Hematopoietic multipotent progenitor cell treated with erythropoietin and hydrocortisone succinate and interleukin-3 and kit ligand, for 6 days (in vitro differentiated cells): Measurements from ENCODE around the gene ATP6V0A1.
"Not testable (repeated sequence)": the region's sequence is repeated elsewhere in the genome, so short reads cannot be mapped to it uniquely, and the experiment has no call there.

Experiments used
- DNase-seq: peaks from one replicate; pipeline ENCODE4 v3.0.0-alpha.2; 2015

The ATP6V0A1 gene

GRCh38 chr17:42520540-42520951, 61.9 kb downstream of the ATP6V0A1 start:
- DNase-seq, result peak; percentile 69

- no peak for DNase-seq
Observed at GRCh38 chr17:42521036-42521435, 62.4 kb downstream of the ATP6V0A1 start.

GRCh38 chr17:42521666-42522262, 63.1 kb downstream of the ATP6V0A1 start:
- no peak for DNase-seq

GRCh38 chr17:42522263-42522790, 63.6 kb downstream of the ATP6V0A1 start:
- no peak for DNase-seq

GRCh38 chr17:42522798-42523278, 64.2 kb downstream of the ATP6V0A1 start:
- DNase-seq, result no peak

GRCh38 chr17:42525221-42525620, 66.5 kb downstream of the ATP6V0A1 start:
- no peak for DNase-seq

GRCh38 chr17:42526031-42526444, 67.4 kb downstream of the ATP6V0A1 start:
- DNase-seq, result no peak

GRCh38 chr17:42527932-42528331, 69.3 kb downstream of the ATP6V0A1 start:
- peak; percentile 46 for DNase-seq

- DNase-seq, result no peak
Observed at GRCh38 chr17:42529061-42529460, 70.4 kb downstream of the ATP6V0A1 start.

- DNase-seq, result no peak
Observed at GRCh38 chr17:42530952-42531454, 72.3 kb downstream of the ATP6V0A1 start.

GRCh38 chr17:42531455-42532354, 73.0 kb downstream of the ATP6V0A1 start:
- DNase-seq, result peak; percentile 76

- DNase-seq, result no peak
Observed at GRCh38 chr17:42535155-42536047, 76.7 kb downstream of the ATP6V0A1 start.

- peak; percentile 97 for DNase-seq
Observed at GRCh38 chr17:42536048-42536371, 77.3 kb downstream of the ATP6V0A1 start, which contains the start of gene NAGLU. Gene NAGLU, plus strand, starts transcription at chr17:42536241. Its CDS starts 32 bp downstream, at chr17:42536273.

- DNase-seq, result peak; percentile 89
Observed at GRCh38 chr17:42536372-42537155, 77.9 kb downstream of the ATP6V0A1 start.

GRCh38 chr17:42537156-42537805, 78.6 kb downstream of the ATP6V0A1 start:
- DNase-seq, result no peak

- DNase-seq, result no peak
Observed at GRCh38 chr17:42537826-42538451, 79.3 kb downstream of the ATP6V0A1 start.

- DNase-seq, result no peak
Observed at GRCh38 chr17:42538482-42538881, 79.8 kb downstream of the ATP6V0A1 start.

- not testable (repeated sequence) for DNase-seq
Observed at GRCh38 chr17:42540558-42540957, 81.9 kb downstream of the ATP6V0A1 start.

- DNase-seq, result no peak
Observed at GRCh38 chr17:42541041-42541833, 82.6 kb downstream of the ATP6V0A1 start.
